Measurements from ENCODE around the gene ARMC9.
"Not testable (repeated sequence)": the region's sequence is repeated elsewhere in the genome, so short reads cannot be mapped to it uniquely, and the experiment has no call there.

The ARMC9 gene

GRCh38 chr2:231292472-231293134 lies 94.2 kb downstream of the ARMC9 start:
- no peak for DNase-seq

GRCh38 chr2:231293163-231293562 lies 94.7 kb downstream of the ARMC9 start:
- DNase-seq: no peak

DNA sequence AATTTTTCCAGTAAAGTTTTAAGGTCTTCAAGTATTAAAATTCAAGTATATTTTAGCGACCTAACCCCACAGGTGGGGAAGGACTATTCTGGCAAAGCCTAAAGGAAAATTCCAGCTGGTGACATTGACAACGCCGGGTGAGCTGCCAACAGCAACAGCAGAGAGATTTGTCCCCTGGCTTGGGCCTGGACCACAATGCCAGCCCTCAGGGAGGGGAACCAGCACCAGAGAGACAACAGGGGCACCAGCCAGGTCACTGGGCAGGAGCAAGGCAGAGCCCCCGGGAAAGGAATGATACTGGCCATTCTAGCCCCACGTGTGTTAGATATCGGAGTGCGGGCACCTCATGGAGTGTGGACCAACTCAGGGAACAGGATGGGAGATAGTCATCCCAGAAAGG lies 95.7 kb downstream of the ARMC9 start:
- no peak for DNase-seq

DNA sequence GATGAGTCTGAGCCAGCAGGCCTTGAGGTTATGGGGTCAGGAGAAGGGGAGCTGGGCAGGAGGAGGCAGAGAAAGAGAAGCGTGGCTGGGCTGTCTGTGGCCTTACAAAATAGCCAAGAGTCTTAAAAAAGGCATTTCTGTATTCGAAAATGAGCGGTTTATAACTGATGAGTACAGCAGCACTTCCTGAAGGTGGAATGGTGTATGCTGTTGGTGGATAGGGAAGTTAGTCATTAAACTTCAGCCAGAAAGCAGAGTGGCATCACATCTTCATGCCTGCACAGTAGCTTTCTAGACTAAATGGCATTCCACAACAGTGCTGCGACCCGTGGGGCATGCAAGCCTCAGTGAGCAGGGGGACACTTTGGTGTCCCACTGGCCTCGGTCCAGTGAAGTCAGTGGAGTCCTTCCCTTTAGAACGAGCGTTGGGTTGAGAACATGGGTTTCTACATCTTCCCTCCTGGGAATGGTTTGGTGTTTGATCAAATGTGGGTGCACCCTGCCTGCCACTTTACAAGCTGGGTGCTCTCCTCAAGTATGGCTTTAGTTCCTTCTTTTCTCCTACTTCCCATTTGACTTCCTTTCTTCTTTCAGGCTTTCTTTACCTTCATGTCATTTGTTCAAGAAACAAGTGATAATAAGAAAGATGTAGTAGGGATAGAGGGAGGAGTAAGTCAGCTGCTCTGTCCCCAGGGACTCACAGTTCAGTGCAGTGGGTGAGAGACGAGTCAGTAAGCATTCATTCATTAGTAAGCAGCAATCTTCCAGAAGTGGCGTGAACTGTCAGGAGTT lies 96.3 kb downstream of the ARMC9 start:
- DNase-seq: no peak

DNA sequence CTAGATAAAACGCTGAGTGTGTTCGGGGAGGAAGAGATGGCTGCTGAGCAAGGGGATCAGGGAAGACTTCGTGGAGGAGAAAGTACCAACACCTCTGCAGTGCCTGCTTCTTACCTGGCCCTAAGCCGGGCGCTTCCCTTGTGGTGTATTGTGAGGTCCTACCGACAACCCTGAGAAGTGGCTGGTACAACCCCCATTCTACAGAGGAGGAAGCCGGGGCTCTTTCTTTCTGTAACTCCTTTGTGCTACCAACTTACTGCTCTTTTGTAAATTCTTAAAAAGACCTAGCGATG lies 96.9 kb downstream of the ARMC9 start:
- no peak for DNase-seq

DNA sequence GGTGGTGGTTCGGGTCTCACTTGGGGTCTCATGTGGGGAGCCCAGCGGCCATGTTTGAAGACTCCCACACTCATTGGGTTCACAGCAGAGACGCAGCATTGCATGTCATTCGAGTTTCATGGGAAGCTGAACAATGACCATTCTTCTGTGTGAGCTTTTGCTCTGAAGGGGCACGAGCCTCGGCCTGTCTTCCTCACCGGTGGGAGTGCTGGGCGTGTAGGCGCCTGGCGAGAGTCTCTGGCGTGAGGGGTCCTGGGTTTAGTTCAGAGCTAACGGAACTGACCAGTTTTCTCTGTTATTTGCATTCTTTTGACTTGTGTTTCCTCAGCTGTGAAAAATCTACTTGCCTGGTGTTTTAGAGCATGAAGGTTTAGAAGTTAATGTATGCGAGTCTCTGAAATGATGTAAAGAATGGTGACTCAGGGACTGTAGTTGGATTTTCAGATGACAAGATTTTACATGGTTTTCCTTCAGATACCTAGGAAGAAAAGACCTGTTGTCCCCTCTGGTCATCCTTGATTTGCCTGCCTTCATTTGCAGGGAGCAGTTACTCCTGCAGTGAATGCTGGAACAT lies 98.1 kb downstream of the ARMC9 start:
- no peak for DNase-seq

- DNase-seq: no peak
These were observed 98.9 kb downstream of the ARMC9 start for GRCh38 chr2:231297108-231297908.

- no peak for DNase-seq
These were observed 99.7 kb downstream of the ARMC9 start for GRCh38 chr2:231298091-231298490.

DNA sequence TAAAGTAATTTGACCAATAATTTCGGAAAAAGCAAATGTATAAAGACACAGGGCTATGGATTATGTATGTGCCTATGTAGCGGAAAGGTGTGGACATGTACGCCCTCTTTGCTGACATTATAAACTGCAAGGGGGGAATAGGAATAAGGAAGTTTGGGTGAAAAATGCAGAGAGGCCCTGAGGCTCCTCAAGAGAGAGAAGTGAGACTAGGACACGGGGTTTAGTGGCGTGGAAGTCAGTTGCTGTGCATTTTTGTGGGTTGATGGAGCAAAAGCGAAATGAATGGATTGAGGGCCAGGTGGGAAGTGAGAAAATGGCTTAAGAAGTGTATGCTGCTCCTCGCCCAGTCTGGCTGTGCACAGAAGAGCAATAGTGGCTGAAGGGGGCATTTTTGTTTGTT lies 100.8 kb downstream of the ARMC9 start:
- no peak for DNase-seq

GRCh38 chr2:231300020-231300721 lies 101.7 kb downstream of the ARMC9 start:
- DNase-seq: no peak

DNA sequence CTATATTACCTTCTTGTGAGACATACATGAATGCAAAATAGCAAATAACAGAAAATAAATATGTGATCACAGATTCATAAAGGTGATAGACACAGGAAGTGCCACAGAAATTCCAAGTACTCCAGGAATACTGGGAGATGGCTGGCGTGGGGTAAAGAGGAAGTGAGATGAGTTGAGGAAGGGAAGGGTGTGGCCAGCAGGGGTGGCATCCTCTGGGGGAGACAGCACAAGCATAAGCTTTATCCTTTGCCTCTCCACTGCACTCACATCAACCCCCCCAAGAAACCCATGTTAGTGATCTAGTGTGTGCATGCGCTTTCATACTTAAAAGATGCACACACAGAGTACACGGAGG lies 102.3 kb downstream of the ARMC9 start:
- DNase-seq: no peak

DNA sequence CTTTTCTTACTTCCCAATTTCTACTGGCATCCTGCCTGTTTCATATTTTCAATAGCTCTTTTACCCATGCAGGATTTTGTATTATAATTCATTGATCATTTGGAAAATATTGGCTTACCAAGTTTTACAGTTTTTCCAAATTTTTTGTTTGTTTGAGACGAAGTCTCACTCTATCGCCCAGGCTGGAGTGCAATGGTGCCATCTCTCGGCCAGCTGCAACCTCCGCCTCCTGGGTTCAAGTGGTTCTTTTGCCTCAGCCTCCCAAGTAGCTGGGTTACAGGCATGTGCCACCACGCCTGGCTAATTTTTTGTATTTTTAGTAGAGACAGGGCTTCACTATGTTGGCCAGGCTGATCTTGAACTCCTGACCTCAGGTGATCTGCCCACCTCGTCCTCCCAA lies 105.8 kb downstream of the ARMC9 start:
- DNase-seq: not testable (repeated sequence)

DNA sequence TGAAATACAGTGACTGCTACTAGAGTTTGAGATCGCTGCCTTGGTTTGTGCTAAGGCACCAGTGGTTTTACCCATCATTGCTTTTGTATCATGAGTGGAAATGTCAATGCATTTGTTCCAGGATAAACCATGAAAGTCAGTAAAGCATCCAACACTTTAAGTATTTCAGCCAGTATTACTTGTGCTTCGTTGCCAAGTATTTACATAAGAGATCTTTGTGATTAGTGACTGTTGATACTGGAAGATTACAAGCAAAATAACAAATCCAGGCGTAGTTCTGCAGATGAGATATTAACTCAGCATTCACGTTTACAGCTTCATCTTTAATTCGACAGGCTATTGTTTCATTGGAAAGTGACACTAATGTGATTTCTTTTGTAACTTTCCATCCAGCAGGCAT lies 106.8 kb downstream of the ARMC9 start:
- DNase-seq: no peak

DNA sequence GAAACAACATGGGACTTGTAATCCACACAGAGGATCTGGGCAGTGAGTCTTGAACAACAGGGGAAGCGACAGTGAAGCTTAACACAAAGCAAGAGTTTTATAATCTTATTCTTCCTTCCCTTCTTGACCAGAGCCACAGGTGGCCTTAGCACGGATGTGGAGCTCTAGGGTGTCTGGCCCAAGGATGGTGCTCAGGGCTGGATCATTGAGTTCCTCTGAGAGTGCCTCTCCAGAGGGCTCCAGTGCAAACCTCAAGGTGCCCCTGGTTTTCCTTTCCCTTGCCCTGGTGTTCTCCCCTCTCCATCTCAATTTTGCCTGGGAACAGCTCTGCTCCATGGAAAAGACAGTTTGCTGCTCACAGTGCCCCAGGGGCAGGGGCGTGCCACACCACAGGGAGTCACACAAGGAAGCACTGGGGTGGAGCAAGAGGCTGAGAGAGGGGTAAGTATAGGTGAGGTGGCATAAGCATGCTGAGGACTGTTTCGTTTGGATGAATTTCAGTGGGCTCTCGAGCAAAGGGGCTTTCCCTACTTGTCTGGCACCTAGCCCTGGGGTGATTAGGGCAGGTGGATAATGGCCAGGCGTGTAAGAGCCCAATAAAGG lies 108.5 kb downstream of the ARMC9 start:
- DNase-seq: no peak

GRCh38 chr2:231308219-231308618 lies 109.8 kb downstream of the ARMC9 start:
- no peak for DNase-seq

GRCh38 chr2:231308631-231309428 lies 110.4 kb downstream of the ARMC9 start:
- DNase-seq: no peak

GRCh38 chr2:231312066-231312465 lies 113.6 kb downstream of the ARMC9 start:
- no peak for DNase-seq

DNA sequence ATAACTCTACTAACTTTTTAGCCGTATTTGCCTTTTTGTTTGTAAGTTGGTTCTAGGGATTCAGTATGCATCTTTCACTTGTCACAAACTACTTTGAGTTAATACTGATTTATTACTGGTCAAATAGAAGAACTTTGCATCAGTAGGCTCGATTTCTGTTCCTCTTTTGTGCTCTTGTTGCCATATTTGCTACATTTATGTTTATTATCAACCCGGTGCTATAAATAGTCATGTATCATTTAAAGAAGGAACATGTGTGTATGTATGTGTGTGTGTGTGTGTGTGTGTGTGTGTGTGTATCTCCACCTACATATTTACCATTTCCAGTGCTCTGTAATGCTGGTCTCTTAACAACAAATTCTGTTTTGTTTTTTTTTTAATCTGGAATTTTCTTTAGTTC lies 117.5 kb downstream of the ARMC9 start:
- DNase-seq: no peak

DNA sequence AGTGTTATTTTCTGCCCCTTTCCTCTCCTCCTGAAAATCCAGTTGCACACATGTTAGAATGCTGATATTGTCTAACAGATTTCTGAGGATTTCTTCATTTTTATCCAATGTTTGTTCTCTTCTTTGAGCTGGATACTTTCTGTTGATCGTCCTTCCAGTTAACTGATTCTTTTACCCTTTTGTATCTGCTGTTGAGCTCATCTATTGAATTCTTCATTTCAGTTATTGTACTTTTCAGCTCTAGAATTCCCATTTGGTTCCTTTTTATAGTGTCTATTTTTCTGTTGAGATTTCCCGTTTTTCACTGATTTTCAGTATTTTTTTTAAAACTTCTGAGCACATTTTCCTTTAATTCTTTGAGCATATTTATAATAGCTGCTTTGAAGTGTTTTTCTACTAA lies 119.1 kb downstream of the ARMC9 start:
- no peak for DNase-seq

DNA sequence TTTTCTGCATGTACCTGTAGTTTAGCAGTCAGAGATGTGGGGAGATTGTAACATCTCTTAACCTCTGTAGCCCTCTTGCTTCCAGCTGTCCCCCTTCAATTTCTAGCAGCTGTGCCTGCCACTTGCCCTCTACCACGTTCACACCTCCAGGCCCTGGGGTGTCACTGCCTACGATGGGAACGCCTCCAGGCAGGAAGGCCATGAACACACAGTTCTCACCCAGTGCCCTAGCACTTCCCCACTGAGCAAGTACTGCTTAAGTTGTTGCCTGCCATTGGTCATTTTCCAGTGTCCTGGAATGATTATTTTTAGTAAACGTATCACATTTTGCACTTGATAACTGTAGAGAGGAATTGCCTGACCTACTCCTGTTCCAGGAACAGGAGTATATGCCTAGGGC lies 120.0 kb downstream of the ARMC9 start:
- no peak for DNase-seq

GRCh38 chr2:231318954-231319353 lies 120.5 kb downstream of the ARMC9 start:
- DNase-seq: no peak

DNA sequence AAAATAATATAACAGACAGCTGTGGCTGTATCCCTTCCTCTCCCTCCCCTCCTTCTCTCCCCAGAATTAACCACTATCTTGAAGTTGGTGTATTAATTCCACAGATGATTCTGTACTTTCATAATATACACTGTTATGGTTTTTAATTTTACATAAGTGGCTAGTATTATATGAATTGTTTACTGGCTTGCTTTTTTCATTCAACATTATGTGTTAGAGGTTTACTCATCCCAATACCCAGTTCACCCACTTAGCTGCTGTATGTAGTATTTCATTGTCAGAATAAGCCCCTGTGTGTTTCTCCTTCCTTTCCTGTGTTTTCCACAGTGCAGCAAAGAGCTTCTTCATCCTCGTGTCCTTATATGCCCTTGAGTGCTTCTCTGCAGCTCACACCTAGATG lies 121.4 kb downstream of the ARMC9 start:
- no peak for DNase-seq
